ENCODE results near the gene ABCB6.

ABCB6 gene

GRCh38 chr2:219251656-219252055, 32.9 kb upstream of the ABCB6 start:
- TF ChIP-seq ESRRG (CRISPR knock-in tag; IDR thresholded peaks at IDR 0.05), result no peak
- no peak for TF ChIP-seq ARNTL (CRISPR knock-in tag; IDR thresholded peaks at IDR 0.05; ENCODE audit: borderline replicate concordance, low read depth)
- TF ChIP-seq ZFP3 (CRISPR knock-in tag; IDR thresholded peaks at IDR 0.05), result no peak
- TF ChIP-seq ZC3H10 (CRISPR knock-in tag; IDR thresholded peaks at IDR 0.05), result no peak
- TF ChIP-seq CSRNP3 (CRISPR knock-in tag; IDR thresholded peaks at IDR 0.05), result no peak
- no peak for TF ChIP-seq TCF4 (CRISPR knock-in tag; IDR thresholded peaks at IDR 0.05; ENCODE audit: borderline replicate concordance)
- TF ChIP-seq ZNF565 (CRISPR knock-in tag; conservative IDR thresholded peaks at IDR 0.05; ENCODE audit: low read depth), result no peak
- TF ChIP-seq BACH2 (CRISPR knock-in tag; IDR thresholded peaks at IDR 0.05; ENCODE audit: borderline replicate concordance), result no peak
- TF ChIP-seq TSHZ2 (CRISPR knock-in tag; IDR thresholded peaks at IDR 0.05), result no peak
- TF ChIP-seq CSDC2 (CRISPR knock-in tag; IDR thresholded peaks at IDR 0.05), result no peak
- no peak for TF ChIP-seq PPARA (CRISPR knock-in tag; IDR thresholded peaks at IDR 0.05; ENCODE audit: borderline replicate concordance)
- ATAC-seq, result no peak

- ATAC-seq, result no peak
- TF ChIP-seq ARNTL (CRISPR knock-in tag; IDR thresholded peaks at IDR 0.05; ENCODE audit: borderline replicate concordance, low read depth) (no peak), BACH2 (CRISPR knock-in tag; IDR thresholded peaks at IDR 0.05; ENCODE audit: borderline replicate concordance) (no peak), SNAI2 (CRISPR knock-in tag; IDR thresholded peaks at IDR 0.05) (no peak), ISL1 (CRISPR knock-in tag; IDR thresholded peaks at IDR 0.05) (no peak), CREB5 (CRISPR knock-in tag; IDR thresholded peaks at IDR 0.05; ENCODE audit: low read depth) (no peak), TCF4 (CRISPR knock-in tag; IDR thresholded peaks at IDR 0.05; ENCODE audit: borderline replicate concordance) (no peak), CSDC2 (CRISPR knock-in tag; IDR thresholded peaks at IDR 0.05) (no peak), GLIS3 (CRISPR knock-in tag; IDR thresholded peaks at IDR 0.05) (no peak), ZFP3 (CRISPR knock-in tag; IDR thresholded peaks at IDR 0.05) (no peak), ZFP30 (CRISPR knock-in tag; IDR thresholded peaks at IDR 0.05) (no peak), OSR1 (CRISPR knock-in tag; IDR thresholded peaks at IDR 0.05) (no peak), CSRNP3 (CRISPR knock-in tag; IDR thresholded peaks at IDR 0.05) (no peak), PPARA (CRISPR knock-in tag; IDR thresholded peaks at IDR 0.05; ENCODE audit: borderline replicate concordance) (no peak), ZNF70 (CRISPR knock-in tag; IDR thresholded peaks at IDR 0.05) (no peak), RARB (CRISPR knock-in tag; IDR thresholded peaks at IDR 0.05) (no peak), POU6F1 (CRISPR knock-in tag; IDR thresholded peaks at IDR 0.05; ENCODE audit: borderline replicate concordance, low read depth) (no peak)
These were observed 31.5 kb upstream of the ABCB6 start for GRCh38 chr2:219250049-219250781.

All from SK-N-SH treated with all-trans-retinoic acid at 6 μM for 48 hours (cell line).